Inflammatory macrophage (primary cell): ENCODE measurements around the gene PDE7B.

Experiments
- DNase-seq, 2 donors: peaks; one replicate each; pipeline ENCODE4 v3.0.0-alpha.2; 2020 to 2022

PDE7B gene

GRCh38 chr6:135937106-135937505 lies 85.6 kb downstream of the PDE7B start:
- no peak for DNase-seq

GRCh38 chr6:135938576-135939207 lies 87.2 kb downstream of the PDE7B start:
- DNase-seq: peak; percentile 31 to 49

GRCh38 chr6:135939208-135939591 lies 87.7 kb downstream of the PDE7B start:
- no peak for DNase-seq

GRCh38 chr6:135940616-135941167 lies 89.2 kb downstream of the PDE7B start:
- no peak for DNase-seq

- DNase-seq: no peak
These were observed 89.9 kb downstream of the PDE7B start for GRCh38 chr6:135941275-135942025.

- no peak for DNase-seq
These were observed 92.6 kb downstream of the PDE7B start for GRCh38 chr6:135944120-135944519.

GRCh38 chr6:135946674-135947073 lies 95.2 kb downstream of the PDE7B start:
- DNase-seq: no peak

- no peak for DNase-seq
These were observed 99.2 kb downstream of the PDE7B start for GRCh38 chr6:135950669-135951068.

GRCh38 chr6:135951169-135951568 lies 99.7 kb downstream of the PDE7B start:
- no peak for DNase-seq

- DNase-seq: no peak
These were observed 102.3 kb downstream of the PDE7B start for GRCh38 chr6:135953818-135954217.

- peak; percentile 15 to 19 for DNase-seq
These were observed 103.6 kb downstream of the PDE7B start for GRCh38 chr6:135955099-135955498.

GRCh38 chr6:135962731-135963130 lies 111.2 kb downstream of the PDE7B start:
- DNase-seq: no peak

GRCh38 chr6:135970750-135971149 lies 119.2 kb downstream of the PDE7B start:
- DNase-seq: no peak

- DNase-seq: no peak
These were observed 119.8 kb downstream of the PDE7B start for GRCh38 chr6:135971351-135971750.

- no peak for DNase-seq
These were observed 120.6 kb downstream of the PDE7B start for GRCh38 chr6:135972150-135972549.

- no peak for DNase-seq
These were observed 121.1 kb downstream of the PDE7B start for GRCh38 chr6:135972586-135972985.

GRCh38 chr6:135974426-135974825 lies 122.9 kb downstream of the PDE7B start:
- no peak for DNase-seq

GRCh38 chr6:135976585-135976984 lies 125.1 kb downstream of the PDE7B start:
- DNase-seq: no peak

GRCh38 chr6:135983093-135983492 lies 131.6 kb downstream of the PDE7B start:
- no peak for DNase-seq

GRCh38 chr6:135983718-135984343 lies 132.3 kb downstream of the PDE7B start:
- DNase-seq: no peak

- no peak for DNase-seq
These were observed 134.0 kb downstream of the PDE7B start for GRCh38 chr6:135985471-135985870.

- DNase-seq: no peak
These were observed 135.7 kb downstream of the PDE7B start for GRCh38 chr6:135987226-135987625.

GRCh38 chr6:135990439-135990838 lies 138.9 kb downstream of the PDE7B start:
- peak; percentile 7 to 39 for DNase-seq
